ENCODE results near the gene PFDN5. TPM values are rescaled to one million over a fixed set of nuclear protein-coding genes. Genes with fewer than 3 reads are reported as not detected.

PFDN5 gene
- total and polyA plus RNA-seq, 9 of the 15 experiments (the other 6 are each of a cell fraction or from before 2014, with no cell fraction given) = 361 to 1,636 (median 742) TPM

DNA sequence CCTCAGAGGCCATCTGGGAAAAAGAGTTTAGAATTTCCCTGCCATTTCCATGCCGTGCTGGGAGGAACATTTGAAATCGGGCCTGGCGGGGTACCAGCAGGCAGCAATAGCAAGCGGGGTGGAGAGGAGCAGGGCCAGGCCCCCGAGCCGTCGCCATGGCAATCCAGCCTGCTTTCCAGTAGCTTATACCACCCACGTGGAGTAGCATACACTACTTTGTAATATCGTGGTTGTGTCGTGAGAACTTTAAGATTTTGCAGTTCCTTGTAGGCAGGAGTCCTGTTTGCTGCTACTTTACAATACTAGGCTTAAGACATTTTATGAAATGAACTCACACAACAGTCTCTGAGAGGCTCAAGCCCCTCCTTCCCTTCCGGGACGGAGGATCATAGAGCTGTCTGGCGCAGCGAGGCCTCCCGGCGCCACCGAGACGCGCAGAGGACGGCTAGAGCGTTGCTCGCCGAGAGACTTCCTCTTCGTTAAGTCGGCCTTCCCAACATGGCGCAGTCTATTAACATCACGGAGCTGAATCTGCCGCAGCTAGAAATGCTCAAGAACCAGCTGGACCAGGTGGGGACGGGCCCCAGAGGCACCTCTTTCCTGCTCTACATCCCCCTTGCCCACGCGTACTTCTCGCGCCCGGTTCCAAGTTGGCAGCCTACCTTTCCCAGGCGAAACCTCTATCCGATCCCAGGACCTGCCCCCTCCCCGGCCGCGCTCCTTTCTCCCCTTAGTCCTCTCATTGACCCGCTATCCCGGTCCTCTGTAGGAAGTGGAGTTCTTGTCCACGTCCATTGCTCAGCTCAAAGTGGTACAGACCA lies at the start of gene PFDN5 (continued):
- TF ChIP-seq, protein P1, sequence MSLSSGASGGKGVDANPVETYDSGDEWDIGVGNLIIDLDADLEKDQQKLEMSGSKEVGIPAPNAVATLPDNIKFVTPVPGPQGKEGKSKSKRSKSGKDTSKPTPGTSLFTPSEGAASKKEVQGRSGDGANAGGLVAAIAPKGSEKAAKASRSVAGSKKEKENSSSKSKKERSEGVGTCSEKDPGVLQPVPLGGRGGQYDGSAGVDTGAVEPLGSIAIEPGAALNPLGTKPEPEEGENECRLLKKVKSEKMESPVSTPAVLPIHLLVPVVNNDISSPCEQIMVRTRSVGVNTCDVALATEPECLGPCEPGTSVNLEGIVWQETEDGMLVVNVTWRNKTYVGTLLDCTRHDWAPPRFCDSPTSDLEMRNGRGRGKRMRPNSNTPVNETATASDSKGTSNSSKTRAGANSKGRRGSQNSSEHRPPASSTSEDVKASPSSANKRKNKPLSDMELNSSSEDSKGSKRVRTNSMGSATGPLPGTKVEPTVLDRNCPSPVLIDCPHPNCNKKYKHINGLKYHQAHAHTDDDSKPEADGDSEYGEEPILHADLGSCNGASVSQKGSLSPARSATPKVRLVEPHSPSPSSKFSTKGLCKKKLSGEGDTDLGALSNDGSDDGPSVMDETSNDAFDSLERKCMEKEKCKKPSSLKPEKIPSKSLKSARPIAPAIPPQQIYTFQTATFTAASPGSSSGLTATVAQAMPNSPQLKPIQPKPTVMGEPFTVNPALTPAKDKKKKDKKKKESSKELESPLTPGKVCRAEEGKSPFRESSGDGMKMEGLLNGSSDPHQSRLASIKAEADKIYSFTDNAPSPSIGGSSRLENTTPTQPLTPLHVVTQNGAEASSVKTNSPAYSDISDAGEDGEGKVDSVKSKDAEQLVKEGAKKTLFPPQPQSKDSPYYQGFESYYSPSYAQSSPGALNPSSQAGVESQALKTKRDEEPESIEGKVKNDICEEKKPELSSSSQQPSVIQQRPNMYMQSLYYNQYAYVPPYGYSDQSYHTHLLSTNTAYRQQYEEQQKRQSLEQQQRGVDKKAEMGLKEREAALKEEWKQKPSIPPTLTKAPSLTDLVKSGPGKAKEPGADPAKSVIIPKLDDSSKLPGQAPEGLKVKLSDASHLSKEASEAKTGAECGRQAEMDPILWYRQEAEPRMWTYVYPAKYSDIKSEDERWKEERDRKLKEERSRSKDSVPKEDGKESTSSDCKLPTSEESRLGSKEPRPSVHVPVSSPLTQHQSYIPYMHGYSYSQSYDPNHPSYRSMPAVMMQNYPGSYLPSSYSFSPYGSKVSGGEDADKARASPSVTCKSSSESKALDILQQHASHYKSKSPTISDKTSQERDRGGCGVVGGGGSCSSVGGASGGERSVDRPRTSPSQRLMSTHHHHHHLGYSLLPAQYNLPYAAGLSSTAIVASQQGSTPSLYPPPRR (CRISPR knock-in tag; IDR thresholded peaks at IDR 0.05; ENCODE audit: borderline replicate concordance) = no peak
- TF ChIP-seq, protein P2, sequence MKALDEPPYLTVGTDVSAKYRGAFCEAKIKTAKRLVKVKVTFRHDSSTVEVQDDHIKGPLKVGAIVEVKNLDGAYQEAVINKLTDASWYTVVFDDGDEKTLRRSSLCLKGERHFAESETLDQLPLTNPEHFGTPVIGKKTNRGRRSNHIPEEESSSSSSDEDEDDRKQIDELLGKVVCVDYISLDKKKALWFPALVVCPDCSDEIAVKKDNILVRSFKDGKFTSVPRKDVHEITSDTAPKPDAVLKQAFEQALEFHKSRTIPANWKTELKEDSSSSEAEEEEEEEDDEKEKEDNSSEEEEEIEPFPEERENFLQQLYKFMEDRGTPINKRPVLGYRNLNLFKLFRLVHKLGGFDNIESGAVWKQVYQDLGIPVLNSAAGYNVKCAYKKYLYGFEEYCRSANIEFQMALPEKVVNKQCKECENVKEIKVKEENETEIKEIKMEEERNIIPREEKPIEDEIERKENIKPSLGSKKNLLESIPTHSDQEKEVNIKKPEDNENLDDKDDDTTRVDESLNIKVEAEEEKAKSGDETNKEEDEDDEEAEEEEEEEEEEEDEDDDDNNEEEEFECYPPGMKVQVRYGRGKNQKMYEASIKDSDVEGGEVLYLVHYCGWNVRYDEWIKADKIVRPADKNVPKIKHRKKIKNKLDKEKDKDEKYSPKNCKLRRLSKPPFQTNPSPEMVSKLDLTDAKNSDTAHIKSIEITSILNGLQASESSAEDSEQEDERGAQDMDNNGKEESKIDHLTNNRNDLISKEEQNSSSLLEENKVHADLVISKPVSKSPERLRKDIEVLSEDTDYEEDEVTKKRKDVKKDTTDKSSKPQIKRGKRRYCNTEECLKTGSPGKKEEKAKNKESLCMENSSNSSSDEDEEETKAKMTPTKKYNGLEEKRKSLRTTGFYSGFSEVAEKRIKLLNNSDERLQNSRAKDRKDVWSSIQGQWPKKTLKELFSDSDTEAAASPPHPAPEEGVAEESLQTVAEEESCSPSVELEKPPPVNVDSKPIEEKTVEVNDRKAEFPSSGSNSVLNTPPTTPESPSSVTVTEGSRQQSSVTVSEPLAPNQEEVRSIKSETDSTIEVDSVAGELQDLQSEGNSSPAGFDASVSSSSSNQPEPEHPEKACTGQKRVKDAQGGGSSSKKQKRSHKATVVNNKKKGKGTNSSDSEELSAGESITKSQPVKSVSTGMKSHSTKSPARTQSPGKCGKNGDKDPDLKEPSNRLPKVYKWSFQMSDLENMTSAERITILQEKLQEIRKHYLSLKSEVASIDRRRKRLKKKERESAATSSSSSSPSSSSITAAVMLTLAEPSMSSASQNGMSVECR (CRISPR knock-in tag; IDR thresholded peaks at IDR 0.05) = peak; percentile 94
- TF ChIP-seq, protein P3, sequence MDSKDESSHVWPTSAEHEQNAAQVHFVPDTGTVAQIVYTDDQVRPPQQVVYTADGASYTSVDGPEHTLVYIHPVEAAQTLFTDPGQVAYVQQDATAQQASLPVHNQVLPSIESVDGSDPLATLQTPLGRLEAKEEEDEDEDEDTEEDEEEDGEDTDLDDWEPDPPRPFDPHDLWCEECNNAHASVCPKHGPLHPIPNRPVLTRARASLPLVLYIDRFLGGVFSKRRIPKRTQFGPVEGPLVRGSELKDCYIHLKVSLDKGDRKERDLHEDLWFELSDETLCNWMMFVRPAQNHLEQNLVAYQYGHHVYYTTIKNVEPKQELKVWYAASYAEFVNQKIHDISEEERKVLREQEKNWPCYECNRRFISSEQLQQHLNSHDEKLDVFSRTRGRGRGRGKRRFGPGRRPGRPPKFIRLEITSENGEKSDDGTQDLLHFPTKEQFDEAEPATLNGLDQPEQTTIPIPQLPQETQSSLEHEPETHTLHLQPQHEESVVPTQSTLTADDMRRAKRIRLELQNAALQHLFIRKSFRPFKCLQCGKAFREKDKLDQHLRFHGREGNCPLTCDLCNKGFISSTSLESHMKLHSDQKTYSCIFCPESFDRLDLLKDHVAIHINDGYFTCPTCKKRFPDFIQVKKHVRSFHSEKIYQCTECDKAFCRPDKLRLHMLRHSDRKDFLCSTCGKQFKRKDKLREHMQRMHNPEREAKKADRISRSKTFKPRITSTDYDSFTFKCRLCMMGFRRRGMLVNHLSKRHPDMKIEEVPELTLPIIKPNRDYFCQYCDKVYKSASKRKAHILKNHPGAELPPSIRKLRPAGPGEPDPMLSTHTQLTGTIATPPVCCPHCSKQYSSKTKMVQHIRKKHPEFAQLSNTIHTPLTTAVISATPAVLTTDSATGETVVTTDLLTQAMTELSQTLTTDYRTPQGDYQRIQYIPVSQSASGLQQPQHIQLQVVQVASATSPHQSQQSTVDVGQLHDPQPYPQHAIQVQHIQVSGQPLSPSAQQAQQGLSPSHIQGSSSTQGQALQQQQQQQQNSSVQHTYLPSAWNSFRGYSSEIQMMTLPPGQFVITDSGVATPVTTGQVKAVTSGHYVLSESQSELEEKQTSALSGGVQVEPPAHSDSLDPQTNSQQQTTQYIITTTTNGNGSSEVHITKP (IDR thresholded peaks at IDR 0.05; ENCODE audit: partially characterized antibody) = peak; percentile 54
- no peak for TF ChIP-seq ZNF507 (tag; conservative IDR thresholded peaks at IDR 0.05)
- TF ChIP-seq, protein P4, sequence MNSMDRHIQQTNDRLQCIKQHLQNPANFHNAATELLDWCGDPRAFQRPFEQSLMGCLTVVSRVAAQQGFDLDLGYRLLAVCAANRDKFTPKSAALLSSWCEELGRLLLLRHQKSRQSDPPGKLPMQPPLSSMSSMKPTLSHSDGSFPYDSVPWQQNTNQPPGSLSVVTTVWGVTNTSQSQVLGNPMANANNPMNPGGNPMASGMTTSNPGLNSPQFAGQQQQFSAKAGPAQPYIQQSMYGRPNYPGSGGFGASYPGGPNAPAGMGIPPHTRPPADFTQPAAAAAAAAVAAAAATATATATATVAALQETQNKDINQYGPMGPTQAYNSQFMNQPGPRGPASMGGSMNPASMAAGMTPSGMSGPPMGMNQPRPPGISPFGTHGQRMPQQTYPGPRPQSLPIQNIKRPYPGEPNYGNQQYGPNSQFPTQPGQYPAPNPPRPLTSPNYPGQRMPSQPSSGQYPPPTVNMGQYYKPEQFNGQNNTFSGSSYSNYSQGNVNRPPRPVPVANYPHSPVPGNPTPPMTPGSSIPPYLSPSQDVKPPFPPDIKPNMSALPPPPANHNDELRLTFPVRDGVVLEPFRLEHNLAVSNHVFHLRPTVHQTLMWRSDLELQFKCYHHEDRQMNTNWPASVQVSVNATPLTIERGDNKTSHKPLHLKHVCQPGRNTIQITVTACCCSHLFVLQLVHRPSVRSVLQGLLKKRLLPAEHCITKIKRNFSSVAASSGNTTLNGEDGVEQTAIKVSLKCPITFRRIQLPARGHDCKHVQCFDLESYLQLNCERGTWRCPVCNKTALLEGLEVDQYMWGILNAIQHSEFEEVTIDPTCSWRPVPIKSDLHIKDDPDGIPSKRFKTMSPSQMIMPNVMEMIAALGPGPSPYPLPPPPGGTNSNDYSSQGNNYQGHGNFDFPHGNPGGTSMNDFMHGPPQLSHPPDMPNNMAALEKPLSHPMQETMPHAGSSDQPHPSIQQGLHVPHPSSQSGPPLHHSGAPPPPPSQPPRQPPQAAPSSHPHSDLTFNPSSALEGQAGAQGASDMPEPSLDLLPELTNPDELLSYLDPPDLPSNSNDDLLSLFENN (IDR thresholded peaks at IDR 0.05; ENCODE audit: low read depth in 2 of 2, low read length in 2 of 2) = 0 out of 4 replicates have a peak, but pooled peaks of 1 of the 2 experiments have one; percentile 22
- 0 out of 2 replicates have a peak, but pooled peaks have one; percentile 36 for TF ChIP-seq DPF2 (IDR thresholded peaks at IDR 0.05)
- no peak for TF ChIP-seq WHSC1 (IDR thresholded peaks at IDR 0.05; ENCODE audit: low read length)
- TF ChIP-seq KDM5B (IDR thresholded peaks at IDR 0.05; ENCODE audit: insufficient replicate concordance, low read depth, low read length) = peak; percentile 90

Data from K562 (cell line).